Sciatic nerve (tissue), 2 donors: Measurements from ENCODE around the gene NPAS2. TPM values are rescaled to one million over a fixed set of nuclear protein-coding genes. Genes with fewer than 3 reads are reported as not detected.

ENCODE experiments used
- ATAC-seq: fragments of 200-7000 bp; cut with Tn5 transposase; one replicate; pipeline ENCODE4 v1.9.1; 2020; ENCODE audit warnings: mild to moderate bottlenecking, moderate library complexity
- DNase-seq: peaks from one replicate; pipeline ENCODE4 v3.0.0-alpha.2; 2020; ENCODE audit warnings: low spot score
- intact Hi-C: fragments of 100-400 bp; cut with DNase I; formaldehyde crosslinking; loops from one replicate; pipeline ENCODE4 v1.14.2; 2022
- total RNA-seq: library from RNA; stranded (reverse); fragmentation: NEBNext Ultra II Directional; extraction: Animal tissue kit (Norgen Biotek cat#: 25700); gene quantifications from one replicate; pipeline ENCODE4 v1.2.1, GENCODE V29; 2021
- donor health status: DM: no; HTN: no; CAD: no.
- donor health status: DM: no; HTN: no; CAD: no.

NPAS2 gene
- total RNA-seq, 1 donor from 2014 or later, result 17.5 TPM

GRCh38 chr2:100818606-100819369 lies 1.2 kb upstream of the NPAS2 start:
- intact Hi-C loops, result no loop called here
- DNase-seq (peak; percentile 71), ATAC-seq (peak; percentile 80)

DNA sequence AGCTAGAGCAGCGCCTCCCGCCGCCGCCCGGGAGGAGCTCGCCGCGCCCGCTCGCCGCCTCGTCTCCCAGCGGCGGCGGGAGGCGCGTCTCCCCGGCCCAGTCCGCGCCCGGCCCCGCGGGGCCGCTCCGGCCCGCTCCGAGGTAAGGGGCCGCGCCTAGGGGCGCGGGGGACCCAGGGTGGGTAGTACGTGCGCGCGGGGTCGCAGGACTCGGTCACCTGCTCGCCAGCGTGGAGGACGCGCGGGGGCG lies 259 bp downstream of the NPAS2 start:
- DNase-seq, result no peak
- ATAC-seq, result no peak
- intact Hi-C loops, result no loop called here

DNA sequence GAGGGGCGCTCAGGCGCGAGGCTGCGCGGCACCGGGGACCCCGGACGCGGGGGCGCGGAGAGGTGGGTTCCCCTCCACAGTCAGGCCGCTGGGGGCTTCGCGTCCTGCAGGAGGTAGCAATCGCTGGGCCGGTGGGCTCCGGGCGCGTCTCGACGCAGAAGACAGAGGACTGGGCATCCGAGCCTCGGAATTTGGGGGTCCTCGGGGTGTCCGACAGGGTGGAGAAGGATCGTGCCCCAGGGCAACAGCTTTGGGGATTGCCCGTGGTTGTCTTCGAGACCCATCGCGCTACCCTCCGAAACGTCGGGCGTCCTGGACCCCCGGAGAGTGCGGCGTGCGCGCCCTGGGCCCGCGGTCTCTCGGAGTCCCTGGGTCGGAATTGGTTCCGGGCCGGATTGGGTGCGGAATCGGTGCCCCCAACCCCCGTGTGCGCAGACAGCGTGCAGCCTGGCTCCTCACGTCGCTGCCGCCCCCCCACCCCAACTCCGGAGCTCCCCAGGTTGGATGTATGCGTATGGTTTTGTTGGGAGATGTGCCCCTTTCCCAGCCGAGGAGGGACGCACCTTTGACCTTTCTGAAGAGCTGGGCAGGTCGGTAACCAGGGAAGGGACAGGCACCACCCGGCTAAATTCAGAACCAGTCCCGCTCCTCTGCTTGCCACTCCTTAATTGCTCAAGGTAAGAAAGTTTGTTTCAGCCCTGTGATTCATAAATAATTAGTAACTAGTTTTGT lies 750 bp downstream of the NPAS2 start:
- intact Hi-C loops, result no loop called here
- no peak for DNase-seq
- ATAC-seq, result no peak

- DNase-seq, result no peak
- intact Hi-C loops, result no loop called here
- no peak for ATAC-seq
Measured at GRCh38 chr2:100821255-100821910, 1.4 kb downstream of the NPAS2 start.

GRCh38 chr2:100821911-100822265 lies 1.9 kb downstream of the NPAS2 start:
- ATAC-seq, result no peak
- DNase-seq, result no peak
- intact Hi-C loops, result no loop called here

- ATAC-seq (no peak), DNase-seq (no peak)
- intact Hi-C loops, result no loop called here
Measured at GRCh38 chr2:100822587-100823248, 2.8 kb downstream of the NPAS2 start.

DNA sequence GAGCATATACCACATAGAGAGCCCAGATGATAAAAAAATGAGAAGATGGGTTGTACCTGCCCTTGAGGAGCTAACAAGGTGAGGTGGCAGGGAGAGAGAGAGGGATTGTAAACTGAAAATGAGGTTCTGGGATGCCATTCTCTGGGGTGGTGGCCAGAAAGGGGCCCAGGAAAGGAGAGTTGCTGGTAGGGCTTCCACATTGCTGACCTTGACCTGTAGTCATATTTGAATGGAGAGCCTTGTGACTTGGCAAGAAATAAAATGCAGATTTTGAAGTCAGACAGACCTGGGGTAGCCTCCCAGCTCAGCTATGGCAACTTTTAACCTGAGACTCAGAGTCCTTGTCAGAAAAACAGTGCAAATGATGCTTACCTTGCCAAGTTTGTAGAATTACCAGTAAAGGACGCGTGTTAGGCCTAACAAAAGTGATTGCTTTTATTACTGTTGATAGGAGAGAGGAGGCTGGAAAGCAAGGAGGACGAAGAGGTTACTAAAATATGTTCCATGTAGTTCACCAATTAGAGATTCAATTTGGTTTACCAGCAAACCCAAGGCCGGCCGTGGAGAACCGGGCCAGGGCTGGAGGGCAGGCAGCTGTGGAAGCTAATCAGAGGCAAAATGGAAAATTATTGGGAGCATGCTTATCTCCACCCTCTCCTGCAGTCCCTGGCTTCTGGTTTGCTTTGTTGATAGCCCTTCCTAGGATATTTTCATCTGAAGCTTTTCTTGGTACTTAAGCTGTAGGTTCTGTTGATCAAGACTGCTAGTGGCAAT lies 3.9 kb downstream of the NPAS2 start:
- intact Hi-C loops, result no loop called here
- DNase-seq (no peak), ATAC-seq (no peak)

DNA sequence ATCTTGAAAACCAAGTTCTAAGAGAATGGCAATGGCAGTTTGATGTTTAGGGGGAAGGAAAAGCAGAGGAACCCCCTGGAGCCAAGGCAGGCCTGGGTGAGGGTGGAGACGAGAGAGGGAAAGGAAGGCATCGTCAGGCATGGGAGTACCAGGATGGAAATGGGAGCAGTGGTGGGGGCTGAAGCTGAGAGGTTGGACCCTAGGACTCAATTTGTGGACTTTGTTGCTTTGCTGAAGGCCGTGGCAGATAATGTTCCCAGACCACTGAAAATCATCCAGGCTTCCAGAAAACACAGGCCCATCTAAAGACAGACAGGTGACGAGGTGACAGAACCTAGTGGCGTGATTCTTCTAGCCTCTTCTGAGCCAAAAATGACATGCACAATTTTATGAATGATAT lies 4.9 kb downstream of the NPAS2 start:
- ATAC-seq (no peak), DNase-seq (no peak)
- intact Hi-C loops, result no loop called here

GRCh38 chr2:100826494-100826893 lies 6.6 kb downstream of the NPAS2 start:
- DNase-seq, result no peak
- intact Hi-C loops, result no loop called here
- ATAC-seq, result no peak

GRCh38 chr2:100831158-100831750 lies 11.3 kb downstream of the NPAS2 start:
- no peak for DNase-seq

GRCh38 chr2:100831831-100832230 lies 11.9 kb downstream of the NPAS2 start:
- ATAC-seq, result no peak
- intact Hi-C loops, result no loop called here

More at GRCh38 chr2:100831158-100831750, 11.3 kb downstream of the NPAS2 start:
- no peak for ATAC-seq
- intact Hi-C loops, result no loop called here

GRCh38 chr2:100832885-100833284 lies 12.9 kb downstream of the NPAS2 start:
- ATAC-seq (peak; percentile 55), DNase-seq (no peak)
- intact Hi-C loops, result no loop called here

More at GRCh38 chr2:100831831-100832230, 11.9 kb downstream of the NPAS2 start:
- no peak for DNase-seq

GRCh38 chr2:100833331-100833730 lies 13.4 kb downstream of the NPAS2 start:
- DNase-seq, result no peak
- intact Hi-C loops, result no loop called here
- peak; percentile 40 for ATAC-seq

DNA sequence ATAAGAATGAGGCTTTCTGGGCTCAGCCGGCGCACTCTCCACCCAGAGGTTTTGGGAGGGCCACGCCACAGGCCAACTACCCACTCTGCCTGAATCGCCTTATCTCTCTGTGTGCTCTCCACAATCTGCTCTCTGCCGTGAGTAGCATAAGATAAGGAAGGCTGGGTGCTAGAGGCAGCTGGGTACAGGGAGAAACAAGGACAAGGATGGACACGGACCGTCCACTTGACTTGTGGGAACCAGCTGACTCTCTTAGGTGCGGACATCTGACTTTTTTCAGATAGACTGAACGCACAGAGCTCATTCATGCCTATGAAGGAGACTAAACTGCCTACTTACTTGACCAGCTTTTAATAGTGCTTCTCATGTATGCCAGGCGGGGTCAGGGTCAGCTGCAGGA lies 14.3 kb downstream of the NPAS2 start:
- no peak for DNase-seq
- no peak for ATAC-seq
- intact Hi-C loops, result no loop called here

DNA sequence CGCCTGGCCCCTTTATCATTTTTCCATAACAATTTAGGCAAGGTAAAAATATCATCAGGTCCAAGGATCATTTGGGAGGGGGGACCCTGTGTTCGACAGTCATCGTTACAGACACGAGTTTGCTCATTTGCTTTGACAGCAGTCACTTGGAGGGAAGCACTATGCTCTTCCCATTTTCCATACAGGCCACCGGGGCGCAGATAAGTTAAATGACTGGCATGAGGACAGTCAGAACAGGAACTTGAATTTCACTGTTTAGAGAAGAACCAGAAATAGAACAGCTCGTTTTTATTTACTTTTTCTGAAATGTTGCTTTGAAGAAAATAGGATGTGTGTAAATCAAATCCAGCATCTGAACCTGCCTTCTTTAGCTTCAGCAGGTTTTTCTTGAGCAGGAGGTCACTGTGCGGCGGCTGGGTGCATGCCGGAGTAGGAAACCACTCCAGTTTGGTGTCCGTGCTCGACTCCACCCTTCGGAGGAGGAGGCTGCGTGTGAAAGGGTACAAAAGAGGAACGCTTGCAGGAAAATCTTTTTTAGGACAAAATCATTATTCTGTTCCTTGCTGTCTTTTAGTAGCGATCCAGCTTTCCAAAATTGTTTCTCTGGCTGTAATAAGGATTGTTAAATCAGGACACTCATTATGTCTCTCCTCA lies 15.2 kb downstream of the NPAS2 start:
- ATAC-seq (no peak), DNase-seq (no peak)
- intact Hi-C loops, result no loop called here

- intact Hi-C loops, result no loop called here
- DNase-seq (no peak), ATAC-seq (no peak)
Measured at GRCh38 chr2:100840519-100840918, 20.6 kb downstream of the NPAS2 start.

DNA sequence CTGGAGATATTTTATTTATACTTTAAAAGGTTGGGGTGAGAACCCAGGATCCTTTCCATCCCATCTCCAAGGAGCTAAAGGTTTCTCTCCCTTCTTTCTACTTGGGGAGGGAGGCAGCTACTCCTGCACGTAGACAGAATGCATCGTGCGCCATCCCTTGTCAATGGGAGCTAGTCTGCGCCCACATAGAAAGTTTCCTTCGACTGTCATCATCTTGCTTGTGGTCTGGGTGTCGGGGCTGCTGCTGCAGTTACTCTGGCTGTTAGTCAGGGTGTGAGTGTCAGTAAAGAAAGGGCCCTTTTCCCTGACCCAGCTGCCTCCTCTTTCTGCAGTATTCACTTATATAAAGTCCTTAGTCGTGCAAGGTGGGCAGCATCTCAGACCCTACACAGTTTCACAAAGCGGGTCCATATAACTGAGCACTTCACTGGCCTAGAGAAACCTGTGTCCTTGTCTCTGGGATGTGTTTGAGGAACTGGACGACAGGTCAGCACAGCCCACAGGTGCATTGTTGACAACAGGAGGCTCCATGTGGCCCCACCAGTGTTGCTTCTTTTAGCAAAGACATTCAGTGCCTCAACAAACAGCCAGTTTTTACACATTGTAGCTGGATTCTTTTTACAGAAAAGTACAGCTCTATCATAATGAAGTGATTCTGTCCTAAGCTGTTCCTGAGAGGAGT lies 22.4 kb downstream of the NPAS2 start:
- intact Hi-C loops, result no loop called here
- no peak for DNase-seq
- no peak for ATAC-seq

DNA sequence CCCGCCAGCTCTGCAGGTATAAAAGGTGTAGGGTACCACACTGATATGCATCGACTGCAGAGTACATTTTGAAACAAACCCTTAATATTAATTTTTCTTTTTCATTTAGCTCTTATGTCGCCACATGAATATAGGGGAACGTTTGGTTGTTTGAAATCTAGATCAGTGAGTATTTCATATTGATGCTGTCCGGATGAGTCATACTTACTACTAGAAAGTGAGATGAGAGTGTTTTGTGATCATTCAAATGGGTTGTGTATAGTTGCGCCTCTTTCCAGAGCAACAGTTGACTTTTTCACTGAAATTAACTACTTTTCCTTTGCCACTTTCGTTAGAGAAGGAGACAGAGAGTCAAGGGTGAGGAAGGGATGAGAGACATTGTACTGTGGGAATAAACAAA lies 24.6 kb downstream of the NPAS2 start:
- DNase-seq (no peak), ATAC-seq (no peak)
- intact Hi-C loops, result no loop called here
